22Rv1 (cell line): Measurements from ENCODE around the gene SPANXN2.

Experiments
- H3K27ac ChIP-seq: fragments of 450-650 bp; 2 replicates; pipeline ENCODE4 v1.5.1; 2017
- CTCF ChIP-seq: fragments of 450-650 bp; IDR thresholded peaks from 2 replicates; pipeline ENCODE4 v1.5.1; 2017; ENCODE audit warnings: mild to moderate bottlenecking
- ZFX ChIP-seq: fragments of 450-650 bp; IDR thresholded peaks from 2 replicates; pipeline ENCODE4 v1.6.1; 2017; ENCODE audit warnings: antibody characterized with exemption, borderline replicate concordance

The SPANXN2 gene

GRCh38 chrX:143701460-143701859 lies 19.1 kb downstream of the SPANXN2 start:
- TF ChIP-seq ZFX: no peak
- no peak for TF ChIP-seq CTCF
- H3K27ac ChIP-seq: no peak overlapping the region

- no peak overlapping the region for H3K27ac ChIP-seq
- TF ChIP-seq CTCF (no peak), ZFX (no peak)
Measured at GRCh38 chrX:143694885-143695284, 25.7 kb downstream of the SPANXN2 start.

GRCh38 chrX:143683486-143683885 lies 37.1 kb downstream of the SPANXN2 start:
- TF ChIP-seq ZFX: no peak
- no peak overlapping the region for H3K27ac ChIP-seq

GRCh38 chrX:143674926-143675325 lies 45.6 kb downstream of the SPANXN2 start:
- H3K27ac ChIP-seq: no peak overlapping the region
- TF ChIP-seq CTCF (no peak), ZFX (no peak)

GRCh38 chrX:143669395-143669794 lies 51.2 kb downstream of the SPANXN2 start:
- H3K27ac ChIP-seq: no peak overlapping the region
- TF ChIP-seq ZFX (no peak), CTCF (peak; percentile 42)

- H3K27ac ChIP-seq: no peak overlapping the region
- TF ChIP-seq CTCF: peak; percentile 65
- no peak for TF ChIP-seq ZFX
Measured at GRCh38 chrX:143664302-143664701, 56.2 kb downstream of the SPANXN2 start.

- TF ChIP-seq CTCF (no peak), ZFX (no peak)
- H3K27ac ChIP-seq: no peak overlapping the region
Measured at GRCh38 chrX:143663755-143664154, 56.8 kb downstream of the SPANXN2 start.
